T-helper 2 cell treated with Interferon-gamma antibody and Interleukin-4, amounts not matched to agents 5 μg/mL and 100 μg/mL, for 36 hours (primary cell): ENCODE data around the gene LSP1.
A peak's percentile ranks its signal among the peaks of the same experiment; 100 is the strongest.

Experiments
- DNase-seq: peaks from one replicate; pipeline ENCODE4 v3.0.0; 2021; ENCODE audit warnings: low spot score
- H3K27ac Mint-ChIP-seq: one replicate; pipeline ENCODE4 v1.8.0; 2021; ENCODE audit warnings: mild to moderate bottlenecking, mixed read lengths
- H3K27me3 Mint-ChIP-seq: one replicate; pipeline ENCODE4 v1.8.0; 2021; ENCODE audit warnings: low read depth, mixed read lengths
- H3K36me3 Mint-ChIP-seq: one replicate; pipeline ENCODE4 v1.8.0; 2021; ENCODE audit warnings: low read depth, mixed read lengths
- H3K4me1 Mint-ChIP-seq: one replicate; pipeline ENCODE4 v1.8.0; 2021; ENCODE audit warnings: low read depth, mixed read lengths
- H3K4me3 Mint-ChIP-seq: one replicate; pipeline ENCODE4 v1.8.0; 2022; ENCODE audit warnings: mild to moderate bottlenecking, moderate library complexity, mixed read lengths
- H3K9me3 Mint-ChIP-seq: one replicate; pipeline ENCODE4 v1.8.0; 2021; ENCODE audit warnings: mixed read lengths

LSP1 gene

GRCh38 chr11:1931341-1932104, 78.6 kb downstream of the LSP1 start:
- Mint-ChIP-seq H3K27ac (no peak overlapping the region), H3K4me1 (peaks cover 2% of the 10 kb centered on the region), H3K4me3 (no peak overlapping the region), H3K36me3 (no peaks in the 10 kb centered on the region), H3K27me3 (peaks cover 13% of the 10 kb centered on the region), H3K9me3 (no peaks in the 10 kb centered on the region)
- no peak for DNase-seq

GRCh38 chr11:1932105-1932480, 79.2 kb downstream of the LSP1 start:
- DNase-seq: no peak
- Mint-ChIP-seq H3K36me3 (no peaks in the 10 kb centered on the region), H3K9me3 (no peaks in the 10 kb centered on the region), H3K27me3 (peaks cover 13% of the 10 kb centered on the region), H3K4me1 (peaks cover 2% of the 10 kb centered on the region), H3K27ac (no peak overlapping the region), H3K4me3 (no peak overlapping the region)

- Mint-ChIP-seq H3K4me3 (no peak overlapping the region), H3K9me3 (no peaks in the 10 kb centered on the region), H3K27ac (no peak overlapping the region), H3K27me3 (peaks cover 13% of the 10 kb centered on the region), H3K36me3 (no peaks in the 10 kb centered on the region), H3K4me1 (peaks cover 2% of the 10 kb centered on the region)
- DNase-seq: no peak
These were observed 79.8 kb downstream of the LSP1 start for GRCh38 chr11:1932681-1933080.

- Mint-ChIP-seq H3K4me1 (peaks cover 2% of the 10 kb centered on the region), H3K27me3 (peaks cover 13% of the 10 kb centered on the region)
- DNase-seq: no peak
These were observed 80.8 kb downstream of the LSP1 start for GRCh38 chr11:1933416-1934334.

GRCh38 chr11:1934335-1935155, 81.7 kb downstream of the LSP1 start:
- Mint-ChIP-seq H3K4me3 (no peak overlapping the region), H3K27ac (no peak overlapping the region), H3K36me3 (no peaks in the 10 kb centered on the region), H3K9me3 (no peaks in the 10 kb centered on the region), H3K4me1 (peaks cover 2% of the 10 kb centered on the region), H3K27me3 (peaks cover 13% of the 10 kb centered on the region)
- no peak for DNase-seq

More at GRCh38 chr11:1933416-1934334, 80.8 kb downstream of the LSP1 start:
- Mint-ChIP-seq H3K9me3 (no peaks in the 10 kb centered on the region), H3K36me3 (no peaks in the 10 kb centered on the region), H3K4me3 (no peak overlapping the region), H3K27ac (no peak overlapping the region)

GRCh38 chr11:1935156-1936071, 82.5 kb downstream of the LSP1 start:
- peaks cover under 1% of the 10 kb centered on the region for H3K4me1 Mint-ChIP-seq
- H3K27me3 Mint-ChIP-seq: peaks cover 13% of the 10 kb centered on the region
- no peaks in the 10 kb centered on the region for H3K36me3 Mint-ChIP-seq
- H3K9me3 Mint-ChIP-seq: no peaks in the 10 kb centered on the region
- DNase-seq: no peak
- H3K4me3 Mint-ChIP-seq: no peak overlapping the region
- no peak overlapping the region for H3K27ac Mint-ChIP-seq

- Mint-ChIP-seq H3K4me1 (no peaks in the 10 kb centered on the region), H3K4me3 (no peak overlapping the region), H3K36me3 (no peaks in the 10 kb centered on the region), H3K9me3 (no peaks in the 10 kb centered on the region), H3K27ac (no peak overlapping the region), H3K27me3 (peaks cover 13% of the 10 kb centered on the region)
- DNase-seq: no peak
These were observed 83.3 kb downstream of the LSP1 start for GRCh38 chr11:1936072-1936780.

- Mint-ChIP-seq H3K4me1 (no peaks in the 10 kb centered on the region), H3K36me3 (no peaks in the 10 kb centered on the region), H3K9me3 (no peaks in the 10 kb centered on the region), H3K4me3 (no peak overlapping the region), H3K27me3 (peaks cover 7% of the 10 kb centered on the region), H3K27ac (no peak overlapping the region)
- DNase-seq: no peak
These were observed 84.1 kb downstream of the LSP1 start for GRCh38 chr11:1936781-1937615.

GRCh38 chr11:1937616-1938342, 84.9 kb downstream of the LSP1 start:
- peaks cover 7% of the 10 kb centered on the region for H3K27me3 Mint-ChIP-seq
- no peaks in the 10 kb centered on the region for H3K4me1 Mint-ChIP-seq
- no peak for DNase-seq
- H3K4me3 Mint-ChIP-seq: no peak overlapping the region
- no peaks in the 10 kb centered on the region for H3K36me3 Mint-ChIP-seq
- no peaks in the 10 kb centered on the region for H3K9me3 Mint-ChIP-seq
- H3K27ac Mint-ChIP-seq: no peak overlapping the region

- DNase-seq: no peak
- H3K36me3 Mint-ChIP-seq: no peaks in the 10 kb centered on the region
- no peaks in the 10 kb centered on the region for H3K9me3 Mint-ChIP-seq
- H3K4me3 Mint-ChIP-seq: no peak overlapping the region
- peaks cover 3% of the 10 kb centered on the region for H3K27me3 Mint-ChIP-seq
- no peak overlapping the region for H3K27ac Mint-ChIP-seq
- no peaks in the 10 kb centered on the region for H3K4me1 Mint-ChIP-seq
These were observed 85.6 kb downstream of the LSP1 start for GRCh38 chr11:1938343-1939005.

- Mint-ChIP-seq H3K4me3 (no peak overlapping the region), H3K36me3 (no peaks in the 10 kb centered on the region), H3K9me3 (no peaks in the 10 kb centered on the region), H3K4me1 (no peaks in the 10 kb centered on the region), H3K27ac (no peak overlapping the region), H3K27me3 (no peaks in the 10 kb centered on the region)
- DNase-seq: peak; percentile 3
These were observed 86.2 kb downstream of the LSP1 start for GRCh38 chr11:1939006-1939625.
